HG03342 (cell line): ENCODE measurements around the gene PPP1R13L.
A peak's percentile ranks its signal among the peaks of the same experiment; 100 is the strongest.
"Not testable (repeated sequence)": the region's sequence is repeated elsewhere in the genome, so short reads cannot be mapped to it uniquely, and the experiment has no call there.

Experiments used
- ATAC-seq: cut with Tn5 transposase; IDR thresholded peaks from one replicate; pipeline ENCODE4 v1.9.1; 2021; ENCODE audit warnings: mild to moderate bottlenecking, moderate library complexity; ENCODE audit not compliant: unreplicated experiment

The PPP1R13L gene

GRCh38 chr19:45437328-45437727, 32.5 kb upstream of the PPP1R13L start:
- ATAC-seq: no peak

- not testable (repeated sequence) for ATAC-seq
Measured at GRCh38 chr19:45432543-45432942, 27.7 kb upstream of the PPP1R13L start.

GRCh38 chr19:45431008-45431407, 26.1 kb upstream of the PPP1R13L start:
- not testable (repeated sequence) for ATAC-seq

- ATAC-seq: not testable (repeated sequence)
Measured at GRCh38 chr19:45429896-45430295, 25.0 kb upstream of the PPP1R13L start.

GRCh38 chr19:45428384-45429231, 23.7 kb upstream of the PPP1R13L start:
- ATAC-seq: no peak

GRCh38 chr19:45424191-45425058, 19.6 kb upstream of the PPP1R13L start:
- no peak for ATAC-seq

GRCh38 chr19:45423589-45424190, 18.8 kb upstream of the PPP1R13L start, which contains the start of gene ERCC1:
ERCC1 (minus strand) TSS chr19:45423917; CDS start chr19:45423374, 543 bp downstream.
- ATAC-seq: peak; percentile 53

GRCh38 chr19:45423033-45423588, 18.2 kb upstream of the PPP1R13L start:
- no peak for ATAC-seq

GRCh38 chr19:45421947-45422498, 17.2 kb upstream of the PPP1R13L start:
- no peak for ATAC-seq

- no peak for ATAC-seq
Measured at GRCh38 chr19:45420871-45421270, 16.0 kb upstream of the PPP1R13L start.

GRCh38 chr19:45420356-45420755, 15.5 kb upstream of the PPP1R13L start:
- ATAC-seq: no peak

- ATAC-seq: no peak
Measured at GRCh38 chr19:45419895-45420294, 15.0 kb upstream of the PPP1R13L start.

- ATAC-seq: peak; percentile 54
Measured at GRCh38 chr19:45419396-45419795, 14.5 kb upstream of the PPP1R13L start.

GRCh38 chr19:45418802-45419201, 13.9 kb upstream of the PPP1R13L start:
- ATAC-seq: no peak

GRCh38 chr19:45417151-45417550, 12.3 kb upstream of the PPP1R13L start:
- ATAC-seq: no peak

- ATAC-seq: no peak
Measured at GRCh38 chr19:45414468-45414867, 9.6 kb upstream of the PPP1R13L start.

- no peak for ATAC-seq
Measured at GRCh38 chr19:45413497-45413896, 8.6 kb upstream of the PPP1R13L start.

- not testable (repeated sequence) for ATAC-seq
Measured at GRCh38 chr19:45410330-45410729, 5.5 kb upstream of the PPP1R13L start.

GRCh38 chr19:45409557-45409920, 4.7 kb upstream of the PPP1R13L start:
- ATAC-seq: no peak

GRCh38 chr19:45408830-45409556, 4.1 kb upstream of the PPP1R13L start:
- no peak for ATAC-seq
